Measurements from ENCODE around the gene VOPP1. TPM values are rescaled to one million over a fixed set of nuclear protein-coding genes. Genes with fewer than 3 reads are reported as not detected.

Gene VOPP1
- polyA plus RNA-seq, 1 experiment, result 88.4 TPM

GRCh38 chr7:55438757-55439525, 133.4 kb downstream of the VOPP1 start:
- DNase-seq (ENCODE audit: low read depth, low spot score), result no peak
- H3K27me3 ChIP-seq (ENCODE audit: control insufficient read depth, insufficient read depth, low read length), result no peaks in the 10 kb centered on the region
- H3K9me3 ChIP-seq (ENCODE audit: control insufficient read depth, insufficient read depth, low read length), result no peaks in the 10 kb centered on the region
- no peak overlapping the region for H3K4me3 ChIP-seq (ENCODE audit: low read depth, low read length)
- H3K27ac ChIP-seq (ENCODE audit: low read depth, low read length), result no peak overlapping the region
- ChIA-PET CTCF (no interaction called here), POLR2A (no interaction called here)
- TF ChIP-seq, protein P1, sequence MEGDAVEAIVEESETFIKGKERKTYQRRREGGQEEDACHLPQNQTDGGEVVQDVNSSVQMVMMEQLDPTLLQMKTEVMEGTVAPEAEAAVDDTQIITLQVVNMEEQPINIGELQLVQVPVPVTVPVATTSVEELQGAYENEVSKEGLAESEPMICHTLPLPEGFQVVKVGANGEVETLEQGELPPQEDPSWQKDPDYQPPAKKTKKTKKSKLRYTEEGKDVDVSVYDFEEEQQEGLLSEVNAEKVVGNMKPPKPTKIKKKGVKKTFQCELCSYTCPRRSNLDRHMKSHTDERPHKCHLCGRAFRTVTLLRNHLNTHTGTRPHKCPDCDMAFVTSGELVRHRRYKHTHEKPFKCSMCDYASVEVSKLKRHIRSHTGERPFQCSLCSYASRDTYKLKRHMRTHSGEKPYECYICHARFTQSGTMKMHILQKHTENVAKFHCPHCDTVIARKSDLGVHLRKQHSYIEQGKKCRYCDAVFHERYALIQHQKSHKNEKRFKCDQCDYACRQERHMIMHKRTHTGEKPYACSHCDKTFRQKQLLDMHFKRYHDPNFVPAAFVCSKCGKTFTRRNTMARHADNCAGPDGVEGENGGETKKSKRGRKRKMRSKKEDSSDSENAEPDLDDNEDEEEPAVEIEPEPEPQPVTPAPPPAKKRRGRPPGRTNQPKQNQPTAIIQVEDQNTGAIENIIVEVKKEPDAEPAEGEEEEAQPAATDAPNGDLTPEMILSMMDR (IDR thresholded peaks at IDR 0.05; ENCODE audit: low read depth, low read length), result no peak

- TF ChIP-seq, protein P1 (IDR thresholded peaks at IDR 0.05; ENCODE audit: low read depth, low read length), result no peak
- CTCF ChIA-PET, result no interaction called here
- POLR2A ChIA-PET, result no interaction called here
- Histone ChIP-seq H3K4me3 (ENCODE audit: low read depth, low read length) (no peak overlapping the region), H3K27me3 (ENCODE audit: control insufficient read depth, insufficient read depth, low read length) (no peaks in the 10 kb centered on the region), H3K9me3 (ENCODE audit: control insufficient read depth, insufficient read depth, low read length) (no peaks in the 10 kb centered on the region), H3K27ac (ENCODE audit: low read depth, low read length) (no peak overlapping the region)
- no peak for DNase-seq (ENCODE audit: low read depth, low spot score)
Observed at GRCh38 chr7:55438085-55438756, 134.1 kb downstream of the VOPP1 start.

DNA sequence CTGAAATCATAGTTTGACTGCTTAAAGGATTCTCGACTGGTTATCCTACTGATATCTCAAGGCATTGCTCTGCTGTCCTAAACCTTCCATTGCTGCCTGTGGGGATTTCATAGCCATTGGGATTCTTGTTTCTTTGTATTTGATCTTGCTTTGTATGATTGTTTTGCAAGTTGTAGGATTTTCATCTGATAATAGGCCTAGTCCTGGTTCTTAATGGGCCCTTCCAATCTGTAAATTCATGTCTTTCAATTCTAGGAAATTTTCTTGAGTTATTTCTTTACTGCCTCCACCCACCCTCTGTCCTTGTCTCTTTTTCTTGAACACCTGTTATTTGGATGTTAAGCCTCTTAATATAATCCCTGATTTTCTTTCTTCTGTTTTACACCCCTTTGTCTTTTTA, 134.9 kb downstream of the VOPP1 start:
- POLR2A ChIA-PET, result no interaction called here
- no peaks in the 10 kb centered on the region for H3K9me3 ChIP-seq (ENCODE audit: control insufficient read depth, insufficient read depth, low read length)
- H3K27me3 ChIP-seq (ENCODE audit: control insufficient read depth, insufficient read depth, low read length), result no peaks in the 10 kb centered on the region
- no peak overlapping the region for H3K27ac ChIP-seq (ENCODE audit: low read depth, low read length)
- no peak for DNase-seq (ENCODE audit: low read depth, low spot score)
- TF ChIP-seq, protein P1 (IDR thresholded peaks at IDR 0.05; ENCODE audit: low read depth, low read length), result no peak
- CTCF ChIA-PET, result no interaction called here
- H3K4me3 ChIP-seq (ENCODE audit: low read depth, low read length), result no peak overlapping the region

DNA sequence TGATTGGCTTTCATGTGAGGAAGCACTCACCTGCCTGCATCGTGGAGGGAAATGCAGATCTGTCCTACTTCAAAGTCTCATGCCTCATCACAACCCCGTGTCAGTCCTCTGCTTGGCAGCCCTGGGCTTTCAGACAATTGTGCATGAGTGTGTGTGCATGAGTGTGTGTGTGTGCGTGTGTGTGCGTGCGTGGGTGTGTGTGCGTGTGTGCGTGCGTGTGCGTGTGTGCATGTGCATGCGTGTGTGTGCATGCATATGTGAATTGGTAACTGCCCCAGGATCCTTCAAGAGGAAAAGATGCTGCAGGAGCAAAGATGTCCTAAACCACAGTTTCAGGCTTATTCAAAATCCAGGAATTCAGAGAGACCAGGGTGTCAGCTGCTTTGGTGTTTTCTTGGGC, 135.8 kb downstream of the VOPP1 start:
- CTCF ChIA-PET, result interaction anchor here (1.7 kb wide), 1 partner anchor 21 kb away, joined by 4 read pairs; no protein-coding TSS in a partner anchor
- Histone ChIP-seq H3K9me3 (ENCODE audit: control insufficient read depth, insufficient read depth, low read length) (no peaks in the 10 kb centered on the region), H3K27ac (ENCODE audit: low read depth, low read length) (no peak overlapping the region), H3K4me3 (ENCODE audit: low read depth, low read length) (no peak overlapping the region), H3K27me3 (ENCODE audit: control insufficient read depth, insufficient read depth, low read length) (no peaks in the 10 kb centered on the region)
- no peak for DNase-seq (ENCODE audit: low read depth, low spot score)
- POLR2A ChIA-PET, result interaction anchor here (0.6 kb wide), 1 partner anchor 149 kb away, joined by 4 read pairs; no protein-coding TSS in a partner anchor
- TF ChIP-seq, protein P1 (IDR thresholded peaks at IDR 0.05; ENCODE audit: low read depth, low read length), result no peak

GRCh38 chr7:55435466-55435865, 136.8 kb downstream of the VOPP1 start:
- Histone ChIP-seq H3K9me3 (ENCODE audit: control insufficient read depth, insufficient read depth, low read length) (no peaks in the 10 kb centered on the region), H3K4me3 (ENCODE audit: low read depth, low read length) (no peak overlapping the region), H3K27me3 (ENCODE audit: control insufficient read depth, insufficient read depth, low read length) (no peaks in the 10 kb centered on the region), H3K27ac (ENCODE audit: low read depth, low read length) (no peak overlapping the region)
- CTCF ChIA-PET, result interaction anchor here (1.7 kb wide), 1 partner anchor 20 kb away, joined by 4 read pairs; no protein-coding TSS in a partner anchor
- TF ChIP-seq, protein P1 (IDR thresholded peaks at IDR 0.05; ENCODE audit: low read depth, low read length), result no peak
- POLR2A ChIA-PET, result no interaction called here
- no peak for DNase-seq (ENCODE audit: low read depth, low spot score)
